ENCODE results near the gene FBXO34.
A peak's percentile ranks its signal among the peaks of the same experiment; 100 is the strongest.
"Not testable (repeated sequence)": the region's sequence is repeated elsewhere in the genome, so short reads cannot be mapped to it uniquely, and the experiment has no call there.

FBXO34 gene

DNA sequence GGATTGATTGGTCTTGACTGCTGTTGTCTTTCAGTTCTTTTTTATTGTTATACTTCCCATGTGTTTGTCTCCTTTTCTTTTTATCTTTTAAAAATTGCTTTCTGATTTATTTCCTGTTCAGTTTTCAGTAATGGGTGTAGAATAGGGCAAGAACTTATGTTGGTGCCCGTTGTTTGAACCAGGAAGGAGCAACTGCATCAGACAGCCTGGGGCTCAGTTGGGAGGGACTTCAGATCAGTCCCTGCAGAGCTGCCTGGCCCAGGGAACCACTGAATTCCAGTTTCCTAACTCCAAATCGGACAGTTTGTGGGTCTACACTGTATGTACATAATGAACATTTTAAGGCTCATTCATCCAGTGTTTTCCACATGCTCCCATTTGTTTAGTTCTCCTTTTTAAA is 64.9 kb downstream of the FBXO34 start:
- peak overlapping the region; percentile 30 for H3K4me3 Mint-ChIP-seq

DNA sequence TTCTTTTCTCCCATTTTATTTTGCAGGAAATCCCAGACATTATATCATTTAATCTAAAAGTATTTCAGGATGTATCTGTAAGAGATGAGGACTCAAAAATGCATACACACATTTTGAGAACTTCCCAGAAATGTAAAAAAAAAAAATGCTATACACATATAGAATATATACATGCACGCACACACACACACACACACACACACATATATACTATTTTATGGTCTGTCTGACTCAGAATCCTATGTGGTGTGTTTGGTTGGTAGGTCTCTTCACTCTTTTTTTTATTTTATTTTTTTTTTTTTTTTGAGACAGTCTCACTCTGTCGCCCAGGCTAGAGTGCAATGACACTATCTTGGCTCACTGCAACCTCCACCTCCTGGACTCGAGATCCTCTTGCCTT is 65.5 kb downstream of the FBXO34 start:
- no peak for DNase-seq
- Mint-ChIP-seq H3K4me1 (ENCODE audit: low read depth) (peaks cover 94% of the 10 kb centered on the region), H3K27ac (peak overlapping the region; percentile 94), H3K4me3 (peak overlapping the region; percentile 30), H3K36me3 (ENCODE audit: low read depth) (peaks cover 17% of the 10 kb centered on the region), H3K9me3 (peaks cover 2% of the 10 kb centered on the region), H3K27me3 (no peaks in the 10 kb centered on the region)

More for the DNA sequence above, 64.9 kb downstream of the FBXO34 start:
- Mint-ChIP-seq H3K36me3 (ENCODE audit: low read depth) (peaks cover 17% of the 10 kb centered on the region), H3K27ac (peak overlapping the region; percentile 81), H3K27me3 (no peaks in the 10 kb centered on the region), H3K9me3 (peaks cover 2% of the 10 kb centered on the region), H3K4me1 (ENCODE audit: low read depth) (peaks cover 90% of the 10 kb centered on the region)
- no peak for DNase-seq

DNA sequence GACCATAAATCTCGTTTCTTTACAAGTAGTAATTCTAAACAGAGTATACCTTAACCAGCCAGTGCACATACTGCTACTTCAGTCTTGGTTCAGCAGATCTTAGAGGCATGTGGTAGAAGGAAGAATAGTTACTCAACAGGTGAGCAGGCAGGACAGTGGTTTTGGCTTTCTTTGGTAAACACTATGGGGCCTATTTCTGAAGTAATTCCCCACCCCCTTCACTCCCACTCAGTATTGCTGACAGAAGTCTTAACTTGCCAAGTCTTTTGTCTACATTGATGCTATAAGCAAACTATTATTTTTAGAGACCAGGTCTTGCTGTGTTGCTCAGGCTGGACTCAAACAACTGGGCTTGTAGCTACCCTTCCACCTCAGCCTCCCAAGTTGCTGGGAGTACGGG is 68.5 kb downstream of the FBXO34 start:
- peaks cover 16% of the 10 kb centered on the region for H3K36me3 Mint-ChIP-seq (ENCODE audit: low read depth)
- H3K4me3 Mint-ChIP-seq: peak overlapping the region; percentile 0
- no peaks in the 10 kb centered on the region for H3K27me3 Mint-ChIP-seq
- peaks cover 89% of the 10 kb centered on the region for H3K4me1 Mint-ChIP-seq (ENCODE audit: low read depth)
- DNase-seq: no peak
- no peaks in the 10 kb centered on the region for H3K9me3 Mint-ChIP-seq
- peak overlapping the region; percentile 16 for H3K27ac Mint-ChIP-seq

DNA sequence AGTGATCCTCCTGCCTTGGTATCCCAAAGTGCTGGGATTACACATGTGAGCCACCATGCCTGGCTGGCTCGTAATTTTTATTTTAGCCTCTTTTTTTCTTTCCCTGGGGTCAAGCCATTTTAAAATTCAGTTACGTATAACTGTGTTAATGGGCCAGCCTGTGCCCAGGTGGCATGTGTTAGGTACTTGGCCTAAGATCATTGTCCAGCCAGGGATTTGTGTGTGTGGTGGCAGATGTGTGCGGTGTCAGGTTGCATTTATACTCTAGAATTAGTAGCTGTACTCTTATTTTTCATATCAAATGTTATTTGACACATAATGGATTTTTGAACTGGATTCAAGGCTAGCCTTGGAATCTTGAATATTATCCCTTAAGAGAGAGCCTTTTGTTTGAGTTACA is 69.3 kb downstream of the FBXO34 start:
- Mint-ChIP-seq H3K27me3 (no peaks in the 10 kb centered on the region), H3K4me3 (no peak overlapping the region), H3K9me3 (no peaks in the 10 kb centered on the region), H3K4me1 (ENCODE audit: low read depth) (peaks cover 89% of the 10 kb centered on the region), H3K27ac (peak overlapping the region; percentile 82), H3K36me3 (ENCODE audit: low read depth) (peaks cover 11% of the 10 kb centered on the region)
- no peak for DNase-seq

DNA sequence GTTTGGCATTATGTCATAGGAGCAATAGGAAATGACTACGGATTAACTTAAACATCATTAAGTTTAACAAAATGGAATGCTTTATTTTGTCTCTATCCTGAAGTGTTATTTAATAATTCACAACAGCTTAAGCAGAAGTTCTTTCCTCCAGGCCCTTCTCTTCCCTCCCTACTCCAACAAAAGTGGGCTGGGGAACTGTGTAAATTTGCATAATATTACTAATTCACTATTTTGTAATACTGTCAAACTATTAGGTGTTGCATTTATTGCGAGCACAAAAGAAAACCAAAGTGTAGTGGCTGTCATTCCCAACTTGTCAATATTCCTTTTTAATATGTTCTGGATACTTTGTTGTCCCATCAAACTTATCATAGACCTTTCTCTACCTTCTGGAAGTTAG is 70.6 kb downstream of the FBXO34 start:
- Mint-ChIP-seq H3K9me3 (no peaks in the 10 kb centered on the region), H3K36me3 (ENCODE audit: low read depth) (peaks cover 11% of the 10 kb centered on the region), H3K27ac (peak overlapping the region; percentile 69), H3K4me3 (no peak overlapping the region), H3K27me3 (no peaks in the 10 kb centered on the region), H3K4me1 (ENCODE audit: low read depth) (peaks cover 88% of the 10 kb centered on the region)
- no peak for DNase-seq

DNA sequence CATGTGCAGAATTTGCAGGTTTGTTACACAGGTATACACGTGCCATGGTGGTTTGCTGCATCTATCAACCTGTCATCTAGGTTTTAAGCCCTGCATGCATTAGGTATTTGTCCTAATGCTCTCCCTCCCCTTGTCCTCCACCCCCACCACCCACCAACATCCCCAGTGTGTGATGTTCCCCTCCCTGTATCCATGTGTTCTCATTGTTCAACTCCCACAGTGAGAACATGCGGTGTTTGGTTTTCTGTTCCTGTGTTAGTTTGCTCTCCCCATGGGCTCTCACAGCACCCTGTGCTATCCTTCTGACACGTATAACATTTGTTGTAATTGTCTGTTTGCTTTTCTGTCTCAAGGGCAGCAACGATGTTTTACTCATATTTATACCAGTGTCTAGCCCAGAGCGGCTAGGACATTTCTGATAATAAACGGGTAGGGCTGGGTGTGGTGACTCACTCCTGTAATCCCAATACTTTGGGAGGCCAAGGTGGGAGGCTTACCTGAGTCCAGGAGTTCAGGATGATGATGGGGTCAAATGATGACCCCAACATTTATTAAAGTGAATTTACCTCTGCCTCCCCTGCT is 73.5 kb downstream of the FBXO34 start:
- DNase-seq; H3K27me3 Mint-ChIP-seq; H3K9me3 Mint-ChIP-seq; H3K4me3 Mint-ChIP-seq; H3K36me3 Mint-ChIP-seq (ENCODE audit: low read depth): not testable (repeated sequence)
- Mint-ChIP-seq H3K27ac (peak overlapping the region; percentile 41), H3K4me1 (ENCODE audit: low read depth) (peaks cover 84% of the 10 kb centered on the region)

DNA sequence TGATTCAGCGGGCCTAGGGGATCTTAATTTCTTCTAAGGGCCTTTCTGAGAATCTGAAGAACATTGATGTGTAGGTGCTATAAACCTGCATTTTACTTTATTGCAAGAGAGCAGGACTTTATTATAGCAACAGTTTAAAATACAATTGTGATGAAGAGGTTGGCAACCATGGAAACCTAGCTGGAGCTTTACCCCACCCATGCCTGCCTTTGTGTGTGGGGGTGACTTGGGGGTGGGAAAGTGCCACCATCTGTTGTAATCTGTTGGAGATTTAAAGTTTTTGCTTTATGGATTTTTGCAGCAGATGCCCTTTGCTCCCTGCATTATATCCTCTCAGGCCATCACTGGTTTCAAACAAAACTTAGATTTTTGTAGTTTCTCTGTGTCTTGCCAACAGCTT is 75.8 kb downstream of the FBXO34 start:
- H3K27ac Mint-ChIP-seq: no peak overlapping the region
- H3K4me3 Mint-ChIP-seq: no peak overlapping the region
- no peak for DNase-seq
- H3K27me3 Mint-ChIP-seq: no peaks in the 10 kb centered on the region
- H3K9me3 Mint-ChIP-seq: no peaks in the 10 kb centered on the region
- H3K4me1 Mint-ChIP-seq (ENCODE audit: low read depth): peaks cover 65% of the 10 kb centered on the region
- H3K36me3 Mint-ChIP-seq (ENCODE audit: low read depth): peaks cover 31% of the 10 kb centered on the region

DNA sequence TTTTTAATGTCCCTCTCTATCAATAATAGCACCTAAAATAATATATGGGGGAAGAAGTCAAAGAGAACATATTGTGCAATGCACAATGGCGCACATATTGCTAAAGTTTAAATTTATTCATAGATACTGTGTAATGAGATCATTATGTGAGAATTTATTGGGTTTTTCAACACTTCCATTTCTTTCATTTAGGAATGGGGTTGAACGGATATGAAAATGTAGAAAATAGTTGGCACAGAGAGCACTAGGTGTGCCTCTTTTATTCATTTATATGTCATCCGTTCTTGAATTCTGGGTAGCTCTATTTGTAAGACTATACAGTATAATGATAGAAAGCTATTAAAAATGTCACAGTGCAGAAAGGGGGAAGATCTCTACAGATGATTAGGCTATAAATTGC is 76.5 kb downstream of the FBXO34 start:
- DNase-seq: no peak
- no peaks in the 10 kb centered on the region for H3K27me3 Mint-ChIP-seq
- H3K27ac Mint-ChIP-seq: no peak overlapping the region
- no peak overlapping the region for H3K4me3 Mint-ChIP-seq
- H3K9me3 Mint-ChIP-seq: no peaks in the 10 kb centered on the region
- H3K4me1 Mint-ChIP-seq (ENCODE audit: low read depth): peaks cover 60% of the 10 kb centered on the region
- H3K36me3 Mint-ChIP-seq (ENCODE audit: low read depth): peaks cover 38% of the 10 kb centered on the region

DNA sequence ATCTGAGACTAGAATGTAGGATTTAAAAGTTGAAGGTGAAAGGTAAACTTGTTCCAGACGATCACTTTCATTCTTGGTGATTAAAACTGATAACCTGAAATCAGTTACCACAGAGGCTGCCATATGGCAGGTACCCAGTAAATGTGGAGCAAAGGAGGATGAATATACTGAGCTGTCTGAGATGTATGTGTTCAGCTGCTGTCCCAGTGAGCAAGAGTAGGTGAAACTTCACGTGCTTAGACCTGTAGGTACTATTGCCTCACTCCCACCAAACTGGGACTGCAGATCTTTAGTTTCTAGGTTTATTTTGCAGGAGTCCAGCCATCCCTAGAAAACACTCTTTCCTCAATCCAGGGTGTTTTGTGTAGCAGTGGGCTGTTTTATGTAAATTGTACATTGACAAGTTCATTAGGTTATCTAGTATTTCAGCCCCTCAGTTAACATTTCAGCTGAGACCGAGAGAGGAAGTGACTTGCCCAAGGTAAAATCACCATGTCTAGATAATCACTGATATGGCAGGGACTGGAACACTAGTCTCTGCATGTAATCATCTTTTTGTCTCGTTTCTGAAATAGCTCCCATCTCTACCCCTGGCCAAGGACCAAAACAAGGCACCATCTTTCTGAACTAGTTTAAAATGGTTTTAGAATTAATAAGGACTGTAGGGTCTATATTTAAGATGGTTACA is 77.7 kb downstream of the FBXO34 start:
- H3K27ac Mint-ChIP-seq: peak overlapping the region; percentile 70
- no peaks in the 10 kb centered on the region for H3K9me3 Mint-ChIP-seq
- peaks cover 47% of the 10 kb centered on the region for H3K36me3 Mint-ChIP-seq (ENCODE audit: low read depth)
- H3K27me3 Mint-ChIP-seq: no peaks in the 10 kb centered on the region
- no peak for DNase-seq
- peaks cover 64% of the 10 kb centered on the region for H3K4me1 Mint-ChIP-seq (ENCODE audit: low read depth)
- H3K4me3 Mint-ChIP-seq: no peak overlapping the region

DNA sequence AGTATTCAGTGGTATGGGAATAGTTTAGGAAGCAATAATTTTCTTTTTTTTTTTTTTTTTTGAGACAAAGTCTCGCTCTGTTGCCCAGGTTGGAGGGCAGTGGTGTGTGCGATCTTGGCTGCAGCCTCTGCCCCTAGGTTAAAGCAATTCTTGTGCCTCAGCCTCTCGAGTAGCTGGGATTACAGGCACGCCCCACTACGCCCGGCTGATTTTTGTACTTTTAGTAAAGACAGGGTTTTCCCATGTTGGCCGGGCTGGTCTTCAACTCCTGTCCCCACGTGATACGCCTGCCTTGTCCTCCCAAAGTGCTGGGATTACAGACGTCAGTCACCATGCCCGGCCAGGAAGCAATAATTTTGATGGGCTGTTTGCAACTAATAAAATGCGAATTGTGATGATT is 78.3 kb downstream of the FBXO34 start:
- Mint-ChIP-seq H3K4me1 (ENCODE audit: low read depth) (peaks cover 65% of the 10 kb centered on the region), H3K36me3 (ENCODE audit: low read depth) (peaks cover 43% of the 10 kb centered on the region), H3K4me3 (no peak overlapping the region), H3K27me3 (no peaks in the 10 kb centered on the region), H3K9me3 (no peaks in the 10 kb centered on the region), H3K27ac (peak overlapping the region; percentile 67)
- no peak for DNase-seq

DNA sequence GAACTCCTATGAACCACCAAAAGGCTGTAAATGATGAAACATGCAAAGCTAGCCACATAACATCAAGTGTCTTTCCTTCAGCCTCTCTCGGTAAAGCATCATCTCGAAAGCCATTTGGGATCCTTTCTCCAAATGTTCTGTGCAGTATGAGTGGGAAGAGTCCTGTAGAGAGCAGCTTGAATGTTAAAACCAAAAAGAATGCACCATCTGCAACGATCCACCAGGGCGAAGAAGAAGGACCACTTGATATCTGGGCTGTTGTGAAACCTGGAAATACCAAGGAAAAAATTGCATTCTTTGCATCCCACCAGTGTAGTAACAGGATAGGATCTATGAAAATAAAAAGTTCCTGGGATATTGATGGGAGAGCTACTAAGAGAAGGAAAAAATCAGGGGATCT is 79.2 kb downstream of the FBXO34 start:
- no peak for DNase-seq
- H3K4me3 Mint-ChIP-seq: no peak overlapping the region
- no peaks in the 10 kb centered on the region for H3K27me3 Mint-ChIP-seq
- peaks cover 43% of the 10 kb centered on the region for H3K36me3 Mint-ChIP-seq (ENCODE audit: low read depth)
- H3K4me1 Mint-ChIP-seq (ENCODE audit: low read depth): peaks cover 62% of the 10 kb centered on the region
- no peaks in the 10 kb centered on the region for H3K9me3 Mint-ChIP-seq
- no peak overlapping the region for H3K27ac Mint-ChIP-seq

DNA sequence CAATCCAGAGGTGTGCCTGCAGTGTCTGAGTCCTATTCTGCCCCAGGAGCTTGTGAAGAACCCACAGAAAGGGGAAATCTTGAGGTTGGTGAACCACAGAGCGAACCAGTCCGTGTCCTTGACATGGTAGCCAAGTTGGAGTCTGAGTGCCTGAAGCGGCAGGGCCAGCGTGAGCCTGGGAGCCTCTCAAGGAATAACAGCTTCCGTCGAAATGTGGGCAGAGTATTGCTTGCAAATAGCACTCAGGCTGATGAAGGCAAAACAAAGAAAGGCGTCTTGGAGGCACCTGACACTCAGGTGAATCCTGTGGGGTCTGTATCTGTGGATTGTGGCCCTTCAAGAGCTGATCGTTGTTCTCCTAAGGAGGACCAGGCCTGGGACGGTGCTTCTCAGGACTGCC is 79.9 kb downstream of the FBXO34 start:
- no peak overlapping the region for H3K4me3 Mint-ChIP-seq
- no peaks in the 10 kb centered on the region for H3K9me3 Mint-ChIP-seq
- no peaks in the 10 kb centered on the region for H3K27me3 Mint-ChIP-seq
- no peak for DNase-seq
- peaks cover 60% of the 10 kb centered on the region for H3K4me1 Mint-ChIP-seq (ENCODE audit: low read depth)
- peaks cover 43% of the 10 kb centered on the region for H3K36me3 Mint-ChIP-seq (ENCODE audit: low read depth)
- H3K27ac Mint-ChIP-seq: no peak overlapping the region

DNA sequence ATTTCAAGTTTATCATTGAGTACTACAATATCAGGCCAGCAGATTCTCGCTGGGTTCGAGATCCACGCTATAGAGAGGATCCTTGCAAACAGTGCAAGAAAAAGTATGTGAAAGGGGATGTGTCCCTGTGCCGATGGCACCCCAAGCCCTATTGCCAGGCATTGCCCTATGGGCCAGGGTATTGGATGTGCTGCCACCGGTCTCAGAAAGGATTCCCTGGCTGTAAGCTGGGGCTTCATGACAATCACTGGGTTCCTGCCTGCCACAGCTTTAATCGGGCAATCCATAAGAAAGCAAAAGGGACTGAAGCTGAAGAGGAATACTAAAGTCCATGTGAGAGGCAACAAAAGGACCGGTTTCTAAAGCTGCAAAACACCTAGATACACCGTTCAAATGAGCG is 81.0 kb downstream of the FBXO34 start:
- H3K4me3 Mint-ChIP-seq: no peak overlapping the region
- H3K27me3 Mint-ChIP-seq: no peaks in the 10 kb centered on the region
- peaks cover 55% of the 10 kb centered on the region for H3K4me1 Mint-ChIP-seq (ENCODE audit: low read depth)
- H3K27ac Mint-ChIP-seq: peak overlapping the region; percentile 62
- H3K9me3 Mint-ChIP-seq: no peaks in the 10 kb centered on the region
- DNase-seq: no peak
- H3K36me3 Mint-ChIP-seq (ENCODE audit: low read depth): peaks cover 43% of the 10 kb centered on the region

DNA sequence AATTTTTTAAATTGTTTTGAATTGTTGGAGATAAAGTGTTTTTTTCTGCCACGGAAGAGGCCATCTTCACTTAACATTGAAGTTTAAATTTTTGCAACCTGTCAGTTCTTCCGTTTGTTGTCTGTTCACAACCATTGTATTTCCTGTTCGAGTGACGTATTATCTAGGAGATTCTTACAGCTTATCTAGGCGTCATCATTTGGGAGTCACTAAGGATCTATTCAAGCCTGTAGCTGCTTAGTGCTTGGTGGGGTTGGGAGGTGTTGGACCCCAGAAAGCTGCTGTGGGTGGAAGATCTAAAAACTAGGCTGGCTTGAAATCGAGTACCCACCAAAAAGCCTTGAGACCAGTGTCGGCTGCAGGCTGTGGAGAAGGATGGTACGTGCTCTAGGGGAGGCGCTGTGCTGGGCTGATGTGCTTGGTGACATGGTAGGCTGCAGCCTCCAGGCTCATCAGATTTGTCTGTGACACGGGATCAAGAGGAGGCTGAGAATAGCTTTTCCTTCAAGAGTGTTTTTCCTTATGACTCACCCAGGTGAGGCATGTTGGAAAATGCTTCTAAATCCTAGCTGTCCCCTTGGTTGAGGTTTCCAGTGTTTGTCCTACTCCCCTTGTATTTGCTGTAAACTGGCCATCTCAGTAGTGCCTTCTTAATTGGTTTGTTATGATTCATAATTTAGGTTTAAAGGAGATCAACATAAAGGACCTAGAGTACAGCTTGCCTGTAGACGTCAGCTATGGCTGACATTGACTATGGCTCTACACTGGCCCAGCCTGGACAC is 82.7 kb downstream of the FBXO34 start:
- Mint-ChIP-seq H3K4me1 (ENCODE audit: low read depth) (peaks cover 38% of the 10 kb centered on the region), H3K9me3 (no peaks in the 10 kb centered on the region), H3K36me3 (ENCODE audit: low read depth) (peaks cover 43% of the 10 kb centered on the region), H3K27me3 (no peaks in the 10 kb centered on the region), H3K4me3 (peak overlapping the region; percentile 5), H3K27ac (peak overlapping the region; percentile 88)
- DNase-seq: no peak

DNA sequence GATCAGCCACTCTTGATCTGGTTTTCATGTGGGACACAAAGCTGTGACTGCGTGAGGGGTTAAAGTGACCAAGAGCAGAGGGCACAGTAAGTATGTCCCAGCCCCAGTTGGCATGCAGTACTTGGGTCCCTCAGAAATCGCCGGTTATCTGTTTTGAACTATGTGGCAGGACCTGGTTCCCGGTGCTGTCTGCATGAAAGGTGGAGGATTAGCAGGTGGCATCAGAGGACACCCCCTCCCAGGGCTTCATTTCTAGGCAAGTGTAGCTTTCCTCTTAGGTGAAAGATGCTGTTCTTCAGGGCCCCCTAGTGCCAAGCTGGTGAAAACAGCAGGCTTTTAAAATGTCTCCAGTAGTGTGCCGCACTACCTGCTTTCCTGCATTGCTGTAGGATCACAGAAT is 83.3 kb downstream of the FBXO34 start:
- H3K4me3 Mint-ChIP-seq: no peak overlapping the region
- H3K27ac Mint-ChIP-seq: peak overlapping the region; percentile 88
- DNase-seq: peak; percentile 62
- peaks cover 40% of the 10 kb centered on the region for H3K36me3 Mint-ChIP-seq (ENCODE audit: low read depth)
- no peaks in the 10 kb centered on the region for H3K27me3 Mint-ChIP-seq
- peaks cover 33% of the 10 kb centered on the region for H3K4me1 Mint-ChIP-seq (ENCODE audit: low read depth)
- H3K9me3 Mint-ChIP-seq: no peaks in the 10 kb centered on the region
